ENCODE results near the gene DLG1.

DNA sequence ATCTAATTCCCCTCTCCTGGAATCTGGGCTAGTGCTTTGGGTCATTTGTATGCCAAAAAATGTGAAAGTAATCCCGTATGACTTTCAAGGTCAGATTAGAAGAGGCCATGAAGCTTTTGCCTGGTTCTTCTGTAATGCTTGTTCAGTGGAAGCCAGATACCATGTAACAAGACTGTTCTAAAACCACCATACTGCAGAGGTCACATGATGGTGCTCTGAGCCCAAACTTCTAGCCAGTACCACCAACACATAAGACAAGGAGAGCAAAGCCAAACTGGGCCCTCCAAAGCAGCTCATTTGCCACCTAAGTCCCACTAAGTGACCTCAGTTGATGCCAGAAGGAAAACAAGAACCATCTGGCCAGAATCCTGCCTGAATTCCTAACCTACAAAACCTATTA lies 204.5 kb downstream of the DLG1 start:
- TF ChIP-seq EZH2 (IDR thresholded peaks at IDR 0.05; ENCODE audit: low read length, missing control alignments): no peak
- TF ChIP-seq, protein P1, sequence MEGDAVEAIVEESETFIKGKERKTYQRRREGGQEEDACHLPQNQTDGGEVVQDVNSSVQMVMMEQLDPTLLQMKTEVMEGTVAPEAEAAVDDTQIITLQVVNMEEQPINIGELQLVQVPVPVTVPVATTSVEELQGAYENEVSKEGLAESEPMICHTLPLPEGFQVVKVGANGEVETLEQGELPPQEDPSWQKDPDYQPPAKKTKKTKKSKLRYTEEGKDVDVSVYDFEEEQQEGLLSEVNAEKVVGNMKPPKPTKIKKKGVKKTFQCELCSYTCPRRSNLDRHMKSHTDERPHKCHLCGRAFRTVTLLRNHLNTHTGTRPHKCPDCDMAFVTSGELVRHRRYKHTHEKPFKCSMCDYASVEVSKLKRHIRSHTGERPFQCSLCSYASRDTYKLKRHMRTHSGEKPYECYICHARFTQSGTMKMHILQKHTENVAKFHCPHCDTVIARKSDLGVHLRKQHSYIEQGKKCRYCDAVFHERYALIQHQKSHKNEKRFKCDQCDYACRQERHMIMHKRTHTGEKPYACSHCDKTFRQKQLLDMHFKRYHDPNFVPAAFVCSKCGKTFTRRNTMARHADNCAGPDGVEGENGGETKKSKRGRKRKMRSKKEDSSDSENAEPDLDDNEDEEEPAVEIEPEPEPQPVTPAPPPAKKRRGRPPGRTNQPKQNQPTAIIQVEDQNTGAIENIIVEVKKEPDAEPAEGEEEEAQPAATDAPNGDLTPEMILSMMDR (conservative IDR thresholded peaks at IDR 0.05 in 1 of 2, IDR thresholded peaks at IDR 0.05 in 1 of 2; ENCODE audit: low read depth in 1 of 2, low read length in 2 of 2): no peak

Data from fibroblast of lung (primary cell).